Non-pigmented ciliary epithelial cell (primary cell): ENCODE data around the gene UFL1.
"Not testable (repeated sequence)": the region's sequence is repeated elsewhere in the genome, so short reads cannot be mapped to it uniquely, and the experiment has no call there.

Experiments used
- DNase-seq: peaks from one replicate; pipeline ENCODE4 v3.0.0-alpha.2; 2010; ENCODE audit warnings: low read depth

Gene UFL1

DNA sequence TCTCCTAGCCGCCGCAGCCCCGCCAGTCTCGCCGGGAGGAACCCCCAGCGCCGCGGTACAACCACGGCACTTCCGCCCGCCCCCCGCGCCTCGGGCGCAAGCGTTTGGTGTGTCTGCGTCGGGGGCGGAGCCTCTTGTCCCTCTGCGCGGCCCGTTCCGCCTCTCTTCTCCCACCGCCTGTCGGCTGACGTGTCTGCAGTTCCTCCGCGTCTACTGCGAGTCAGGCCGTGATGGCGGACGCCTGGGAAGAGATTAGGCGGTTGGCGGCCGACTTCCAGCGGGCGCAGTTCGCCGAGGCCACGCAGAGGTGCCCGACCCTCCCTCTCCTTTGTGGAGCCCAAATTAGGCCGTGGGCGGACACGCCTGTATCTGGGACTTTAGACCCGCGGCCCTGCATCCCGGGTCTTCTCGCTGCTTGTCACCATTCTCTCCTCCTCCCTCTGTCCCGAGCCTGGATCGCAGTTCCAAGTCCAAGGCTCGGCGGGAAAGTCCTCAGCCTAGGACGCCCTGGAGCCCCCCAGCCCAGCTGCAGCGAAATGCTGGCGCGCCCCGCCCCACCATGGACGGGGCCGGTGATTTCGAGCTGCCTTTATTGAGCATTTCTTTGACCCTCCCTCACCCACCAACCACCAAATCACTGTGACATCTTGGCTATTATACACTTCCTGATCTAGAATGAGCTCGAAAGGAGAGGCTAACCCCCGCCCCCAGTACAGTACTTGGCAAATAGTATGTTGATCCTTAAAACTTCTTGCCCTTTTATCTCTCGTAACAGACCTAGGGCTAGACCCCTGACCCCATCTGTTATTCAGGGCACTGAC lies at the start of gene UFL1:
UFL1 (plus strand) TSS at position 163 of the 821 bp plus-strand sequence; CDS start at position 231, 68 bp downstream.
- DNase-seq, result peak; percentile 68

- not testable (repeated sequence) for DNase-seq
These were observed 49.3 kb upstream of the UFL1 start for GRCh38 chr6:96472291-96472690.

DNA sequence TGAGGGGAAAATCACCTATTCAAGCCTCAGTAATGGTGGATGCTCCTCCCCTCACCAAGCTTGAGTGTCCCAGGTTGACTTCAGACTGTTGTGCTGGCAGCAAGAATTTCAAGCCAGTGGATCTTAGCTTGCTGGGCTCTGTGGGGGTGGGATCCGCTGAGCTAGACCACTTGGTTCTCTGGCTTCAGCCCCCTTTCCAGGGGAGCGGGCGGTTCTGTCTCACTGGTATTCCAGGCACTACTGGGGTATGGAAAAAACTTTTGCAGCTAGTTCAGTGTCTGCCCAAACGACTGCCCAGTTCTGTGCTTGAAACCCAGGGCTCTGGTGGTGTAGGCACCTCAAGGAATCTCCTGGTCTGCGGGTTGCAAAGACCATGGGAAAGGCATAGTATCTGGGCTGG lies 42.9 kb upstream of the UFL1 start:
- DNase-seq, result no peak

GRCh38 chr6:96491926-96492325 lies 29.7 kb upstream of the UFL1 start:
- DNase-seq, result no peak

GRCh38 chr6:96499781-96500180 lies 21.8 kb upstream of the UFL1 start:
- no peak for DNase-seq

DNA sequence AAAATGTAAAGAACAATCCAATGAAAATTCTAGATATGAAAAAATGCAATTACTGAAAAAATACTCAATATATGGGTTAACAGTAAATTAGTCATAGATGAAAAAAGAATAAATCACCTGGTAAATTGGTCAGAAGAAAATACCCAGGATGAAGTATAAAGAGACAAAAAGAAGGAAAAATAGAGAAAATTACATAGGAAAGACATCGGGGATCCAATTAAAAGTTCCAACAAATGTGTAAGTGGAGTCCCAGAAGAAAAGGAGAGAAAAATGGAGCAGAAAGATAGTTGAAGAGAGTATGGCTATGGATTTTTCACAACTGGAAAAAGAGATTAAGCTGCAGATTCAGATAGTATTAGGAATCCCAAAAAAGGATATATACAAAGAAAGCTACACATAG lies 18.7 kb upstream of the UFL1 start:
- DNase-seq, result no peak

GRCh38 chr6:96505363-96505762 lies 16.2 kb upstream of the UFL1 start:
- no peak for DNase-seq

DNA sequence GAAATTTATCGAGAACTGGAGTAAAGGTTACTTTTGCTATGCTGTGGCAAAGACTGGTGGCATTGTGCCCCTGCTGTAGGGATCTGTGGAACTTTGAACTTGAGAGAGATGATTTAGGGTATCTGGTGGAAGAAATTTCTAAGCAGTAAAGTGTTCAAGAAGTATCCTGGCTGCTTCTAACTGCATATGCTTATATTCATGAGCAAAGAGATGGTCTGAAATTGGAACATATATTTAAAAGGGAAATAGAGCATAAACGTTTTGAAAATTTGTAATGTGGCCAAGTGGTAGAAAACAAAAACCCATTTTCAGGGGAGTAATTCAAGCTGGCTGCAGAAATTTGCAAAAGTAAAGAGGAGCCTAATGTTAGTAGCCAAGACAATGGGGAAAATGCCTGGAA lies 12.3 kb upstream of the UFL1 start:
- no peak for DNase-seq

- peak; percentile 31 for DNase-seq
These were observed 1.2 kb upstream of the UFL1 start for GRCh38 chr6:96520171-96521115.

GRCh38 chr6:96521306-96521643 lies 331 bp upstream of the UFL1 start:
- DNase-seq, result no peak

- no peak for DNase-seq
These were observed 931 bp downstream of the UFL1 start for GRCh38 chr6:96522465-96523009.

DNA sequence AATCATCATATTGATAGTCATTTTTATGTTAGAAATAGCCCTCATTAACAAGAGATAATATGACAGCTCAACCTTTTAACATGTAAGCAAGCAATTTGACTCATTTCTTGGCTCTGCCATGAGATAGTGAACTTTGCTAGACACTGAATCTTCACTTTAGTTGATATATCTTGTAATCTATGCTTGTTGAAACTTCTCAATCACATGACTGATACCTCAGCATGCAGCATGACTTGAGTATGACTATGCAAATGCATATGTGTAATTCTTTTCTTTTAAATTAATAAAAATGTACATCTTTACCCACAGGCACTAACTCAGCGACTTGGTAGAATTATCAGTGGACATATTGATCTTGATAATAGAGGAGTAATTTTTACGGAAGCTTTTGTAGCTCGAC lies 6.6 kb downstream of the UFL1 start:
- DNase-seq, result no peak

- no peak for DNase-seq
These were observed 10.8 kb downstream of the UFL1 start for GRCh38 chr6:96532399-96532798.

- DNase-seq, result no peak
These were observed 16.1 kb downstream of the UFL1 start for GRCh38 chr6:96537726-96538125.

- no peak for DNase-seq
These were observed 21.1 kb downstream of the UFL1 start for GRCh38 chr6:96542702-96543101.

GRCh38 chr6:96545882-96546281 lies 24.3 kb downstream of the UFL1 start:
- DNase-seq, result no peak

DNA sequence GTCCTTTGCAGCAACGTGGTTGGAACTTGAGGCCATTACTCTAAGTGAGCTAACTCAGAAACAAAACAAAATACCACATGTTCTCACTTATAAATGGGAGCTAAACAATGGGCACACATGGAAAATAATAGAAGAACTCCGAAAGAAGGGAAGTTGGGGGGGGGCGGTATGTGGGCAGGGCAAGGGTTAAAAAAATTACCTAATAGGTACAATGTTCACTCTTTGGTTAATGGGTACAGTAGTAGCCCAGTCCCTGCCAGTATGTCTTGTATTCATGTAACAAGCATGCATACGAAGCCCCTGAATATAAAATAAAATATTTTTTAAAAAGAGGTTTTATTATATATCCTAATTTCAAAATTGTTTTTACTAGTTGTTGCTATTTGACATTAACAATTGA lies 26.0 kb downstream of the UFL1 start:
- no peak for DNase-seq

GRCh38 chr6:96554558-96554957 lies 33.0 kb downstream of the UFL1 start:
- no peak for DNase-seq

DNA sequence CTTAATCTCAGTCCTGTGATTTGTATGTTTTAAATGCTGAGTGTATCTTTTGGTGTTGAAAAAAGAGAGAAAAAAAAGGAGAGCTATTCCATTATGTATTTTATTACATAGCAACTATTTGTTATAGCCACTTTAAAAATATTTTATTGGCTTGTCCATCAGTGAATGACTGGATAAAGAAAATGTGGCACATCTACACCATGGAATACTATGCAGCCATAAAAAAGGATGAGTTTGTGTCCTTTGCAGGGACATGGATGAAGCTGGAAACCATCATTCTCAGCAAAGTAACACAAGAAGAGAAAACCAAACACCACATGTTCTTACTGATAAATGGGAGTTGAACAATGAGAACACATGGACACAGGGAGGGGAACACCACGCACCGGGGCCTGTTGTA lies 38.1 kb downstream of the UFL1 start:
- DNase-seq, result not testable (repeated sequence)

- no peak for DNase-seq
These were observed 41.3 kb downstream of the UFL1 start, which contains the start of gene FHL5 for GRCh38 chr6:96562886-96563285. FHL5 (plus strand) TSS chr6:96563128; CDS start chr6:96603614, 40,486 bp downstream.

GRCh38 chr6:96563853-96564252 lies 42.2 kb downstream of the UFL1 start:
- no peak for DNase-seq

- DNase-seq, result no peak
These were observed 48.4 kb downstream of the UFL1 start for GRCh38 chr6:96570053-96570452.

GRCh38 chr6:96571551-96571950 lies 49.9 kb downstream of the UFL1 start:
- DNase-seq, result no peak
